ENCODE results near the gene PPM1M. TPM values are rescaled to one million over a fixed set of nuclear protein-coding genes. Genes with fewer than 3 reads are reported as not detected.

Gene PPM1M
- total RNA-seq, 1 donor, result 28.2 TPM

- DNase-seq (ENCODE audit: insufficient read length, low spot score, missing footprints), result no peak
- peaks cover 93% of the 10 kb centered on the region for H3K36me3 ChIP-seq (ENCODE audit: insufficient read depth, low read length)
- H3K27ac ChIP-seq (ENCODE audit: low read depth, low read length), result no peak overlapping the region
- no peak overlapping the region for H3K4me2 ChIP-seq (ENCODE audit: insufficient read depth, low read length)
- no peaks in the 10 kb centered on the region for H3K9me3 ChIP-seq (ENCODE audit: low read depth, low read length)
- H3K27me3 ChIP-seq (ENCODE audit: insufficient read depth, low read length), result no peaks in the 10 kb centered on the region
- TF ChIP-seq CTCF (IDR thresholded peaks at IDR 0.05; ENCODE audit: extremely low read depth, low read depth, low read length), result no peak
- H3K4me1 ChIP-seq (ENCODE audit: insufficient read depth, low read length), result peaks cover 4% of the 10 kb centered on the region
- no peak overlapping the region for H3K4me3 ChIP-seq (ENCODE audit: insufficient read depth, low read length)
- no peaks in the 10 kb centered on the region for H3K79me2 ChIP-seq (ENCODE audit: insufficient read depth, low read length)
- H2AFZ ChIP-seq (ENCODE audit: low read length), result no peak overlapping the region
- peaks cover 3% of the 10 kb centered on the region for H4K20me1 ChIP-seq (ENCODE audit: insufficient read depth, low read length)
Measured at GRCh38 chr3:52208556-52208955, 37.0 kb upstream of the PPM1M start.

DNA sequence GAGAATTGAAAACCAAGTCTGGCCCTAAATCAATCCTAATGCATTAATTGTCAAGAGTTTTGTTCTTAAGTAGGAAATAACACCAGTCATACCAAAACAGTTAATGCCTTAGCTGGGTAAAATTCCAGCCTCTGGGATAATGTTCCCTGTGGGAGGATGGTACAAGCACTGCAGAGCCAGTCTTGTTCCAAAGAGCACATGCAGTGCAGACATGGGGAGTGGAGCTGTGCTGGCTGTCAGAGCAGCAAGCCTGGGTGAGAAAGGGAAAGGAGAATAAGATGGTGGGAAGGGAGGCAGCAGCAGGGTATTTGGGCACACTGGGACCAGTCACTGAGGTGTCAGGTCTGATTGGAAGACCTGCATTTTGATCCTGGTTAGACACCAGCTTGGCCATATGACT is 35.5 kb upstream of the PPM1M start:
- Histone ChIP-seq H3K4me2 (ENCODE audit: insufficient read depth, low read length) (no peak overlapping the region), H3K27me3 (ENCODE audit: insufficient read depth, low read length) (no peaks in the 10 kb centered on the region), H3K9me3 (ENCODE audit: low read depth, low read length) (no peaks in the 10 kb centered on the region), H3K4me1 (ENCODE audit: insufficient read depth, low read length) (peaks cover 4% of the 10 kb centered on the region), H3K79me2 (ENCODE audit: insufficient read depth, low read length) (no peaks in the 10 kb centered on the region), H3K4me3 (ENCODE audit: insufficient read depth, low read length) (no peak overlapping the region), H3K36me3 (ENCODE audit: insufficient read depth, low read length) (peaks cover 93% of the 10 kb centered on the region), H4K20me1 (ENCODE audit: insufficient read depth, low read length) (peaks cover 5% of the 10 kb centered on the region), H2AFZ (ENCODE audit: low read length) (no peak overlapping the region), H3K27ac (ENCODE audit: low read depth, low read length) (no peak overlapping the region)
- no peak for TF ChIP-seq CTCF (IDR thresholded peaks at IDR 0.05; ENCODE audit: extremely low read depth, low read depth, low read length)
- DNase-seq (ENCODE audit: insufficient read length, low spot score, missing footprints), result no peak

DNA sequence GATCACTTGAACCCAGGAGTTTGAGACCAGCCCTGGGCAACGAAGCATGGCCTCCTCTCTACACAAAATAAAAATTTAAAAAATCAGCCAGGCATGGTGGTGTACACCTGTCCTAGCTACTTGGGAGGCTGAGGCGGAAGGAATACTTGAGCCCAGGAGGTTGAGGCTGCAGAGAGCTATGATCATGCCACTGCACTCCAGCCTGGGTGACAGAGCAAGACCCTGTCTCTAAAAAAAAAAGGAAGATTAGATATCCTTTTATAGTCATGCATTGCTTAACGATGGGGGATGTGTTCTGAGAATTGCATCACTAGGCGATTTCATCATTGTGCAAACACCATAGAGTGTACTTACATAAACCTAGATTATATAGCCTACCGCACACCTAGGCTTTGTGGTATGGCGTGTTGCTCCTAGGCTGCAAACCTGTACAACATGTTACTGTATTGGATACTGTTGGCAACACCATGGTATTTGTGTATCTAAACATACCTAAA is 35.0 kb upstream of the PPM1M start:
- Histone ChIP-seq H3K4me2 (ENCODE audit: insufficient read depth, low read length) (no peak overlapping the region), H2AFZ (ENCODE audit: low read length) (no peak overlapping the region), H3K4me1 (ENCODE audit: insufficient read depth, low read length) (peaks cover under 1% of the 10 kb centered on the region), H3K36me3 (ENCODE audit: insufficient read depth, low read length) (peaks cover 93% of the 10 kb centered on the region), H3K27me3 (ENCODE audit: insufficient read depth, low read length) (no peaks in the 10 kb centered on the region), H3K4me3 (ENCODE audit: insufficient read depth, low read length) (no peak overlapping the region), H3K27ac (ENCODE audit: low read depth, low read length) (no peak overlapping the region), H4K20me1 (ENCODE audit: insufficient read depth, low read length) (peaks cover 6% of the 10 kb centered on the region), H3K9me3 (ENCODE audit: low read depth, low read length) (no peaks in the 10 kb centered on the region), H3K79me2 (ENCODE audit: insufficient read depth, low read length) (no peaks in the 10 kb centered on the region)
- no peak for DNase-seq (ENCODE audit: insufficient read length, low spot score, missing footprints)
- no peak for TF ChIP-seq CTCF (IDR thresholded peaks at IDR 0.05; ENCODE audit: extremely low read depth, low read depth, low read length)

GRCh38 chr3:52211268-52211891 is 34.2 kb upstream of the PPM1M start:
- Histone ChIP-seq H3K36me3 (ENCODE audit: insufficient read depth, low read length) (peaks cover 85% of the 10 kb centered on the region), H3K9me3 (ENCODE audit: low read depth, low read length) (no peaks in the 10 kb centered on the region), H3K27ac (ENCODE audit: low read depth, low read length) (no peak overlapping the region), H4K20me1 (ENCODE audit: insufficient read depth, low read length) (peaks cover 6% of the 10 kb centered on the region), H3K4me2 (ENCODE audit: insufficient read depth, low read length) (no peak overlapping the region), H3K4me1 (ENCODE audit: insufficient read depth, low read length) (no peaks in the 10 kb centered on the region), H3K27me3 (ENCODE audit: insufficient read depth, low read length) (no peaks in the 10 kb centered on the region), H3K79me2 (ENCODE audit: insufficient read depth, low read length) (no peaks in the 10 kb centered on the region), H2AFZ (ENCODE audit: low read length) (no peak overlapping the region), H3K4me3 (ENCODE audit: insufficient read depth, low read length) (no peak overlapping the region)
- no peak for TF ChIP-seq CTCF (IDR thresholded peaks at IDR 0.05; ENCODE audit: extremely low read depth, low read depth, low read length)
- DNase-seq (ENCODE audit: insufficient read length, low spot score, missing footprints), result peak; percentile 57

All from osteoblast (primary cell).